HepG2 (cell line): ENCODE results near the gene SLC17A3. TPM values are rescaled to one million over a fixed set of nuclear protein-coding genes. Genes with fewer than 3 reads are reported as not detected.

ENCODE experiments used
- PAXIP1 ChIP-seq: sonication (generic); formaldehyde crosslinking; conservative IDR thresholded peaks from 2 replicates; pipeline ENCODE4 v1.4.0; 2020; ENCODE audit warnings: mild to moderate bottlenecking, missing genetic modification reagents, moderate library complexity
- SALL1 ChIP-seq: sonication (generic); formaldehyde crosslinking; IDR thresholded peaks from 2 replicates; pipeline ENCODE4 v1.8.0; 2022; ENCODE audit warnings: mild to moderate bottlenecking, missing genetic modification reagents
- SOX5 ChIP-seq: IDR thresholded peaks from 2 replicates; pipeline ENCODE4 v1.6.1; 2016; ENCODE audit warnings: borderline replicate concordance
- TCF7 ChIP-seq: sonication (generic); IDR thresholded peaks from 2 replicates; pipeline ENCODE4 v1.6.1; 2016; ENCODE audit warnings: antibody characterized with exemption, low read depth
- ZNF331 ChIP-seq: sonication (generic); formaldehyde crosslinking; IDR thresholded peaks from 2 replicates; pipeline ENCODE4 v1.4.0; 2020; ENCODE audit warnings: missing genetic modification reagents
- ZNF672 ChIP-seq: sonication (generic); formaldehyde crosslinking; IDR thresholded peaks from 2 replicates; pipeline ENCODE4 v1.8.1; 2022; ENCODE audit warnings: missing genetic modification reagents
- polyA plus RNA-seq, 8 experiments: library from polyadenylated mRNA; depleted of rRNA in 3 of 8; stranded (reverse) in 7 of 8; unstranded in 1 of 8; fragments of >200 nt; fragmentation: Illumina TruSeq in 4 of 8; extraction: Trizol in 4 of 8; gene quantifications; 2 replicates each; pipeline versions ENCODE4 v1.2.1 to v1.2.3, GENCODE V29; 2011 to 2016; ENCODE audit warnings: low read depth in 4 of 8, missing spikeins in 1 of 8, mixed read lengths in 1 of 8; ENCODE audit not compliant: insufficient read depth in 1 of 8
- total RNA-seq, 5 experiments: library from RNA; depleted of rRNA; stranded (reverse); fragments of >200 nt; fragmentation: Illumina TruSeq; extraction: Trizol; gene quantifications; 2 replicates each; pipeline ENCODE4 v1.2.3, GENCODE V29; 2016; ENCODE audit warnings: low read depth in 1 of 5
- TF ChIP-seq, protein P1 (sequence below), 2 experiments: sonication (generic) in 1 of 2; formaldehyde crosslinking in 1 of 2; IDR thresholded peaks; 2 replicates each; pipeline versions ENCODE4 v1.6.1 to v1.9.0; 2014 to 2022; ENCODE audit warnings: antibody characterized with exemption in 1 of 2, borderline replicate concordance in 1 of 2, inconsistent platforms in 1 of 2, low read depth in 1 of 2, missing genetic modification reagents in 1 of 2
- TF ChIP-seq, protein P2 (sequence below): IDR thresholded peaks from 2 replicates; pipeline ENCODE4 v1.4.0; 2020; ENCODE audit warnings: mild to moderate bottlenecking, missing genetic modification reagents
- TF ChIP-seq, protein P3 (sequence below), 2 experiments: sonication (generic) in 1 of 2; formaldehyde crosslinking in 1 of 2; IDR thresholded peaks; 2 replicates each; pipeline versions ENCODE4 v1.4.0 to v1.6.1; 2016 to 2020; ENCODE audit warnings: borderline replicate concordance in 1 of 2, low read depth in 1 of 2, mild to moderate bottlenecking in 1 of 2, missing genetic modification reagents in 1 of 2

Gene SLC17A3
- total and polyA plus RNA-seq, 2 of the 13 experiments (the other 11 are each of a cell fraction or from before 2014, with no cell fraction given): 0.09 to 0.11 TPM

DNA sequence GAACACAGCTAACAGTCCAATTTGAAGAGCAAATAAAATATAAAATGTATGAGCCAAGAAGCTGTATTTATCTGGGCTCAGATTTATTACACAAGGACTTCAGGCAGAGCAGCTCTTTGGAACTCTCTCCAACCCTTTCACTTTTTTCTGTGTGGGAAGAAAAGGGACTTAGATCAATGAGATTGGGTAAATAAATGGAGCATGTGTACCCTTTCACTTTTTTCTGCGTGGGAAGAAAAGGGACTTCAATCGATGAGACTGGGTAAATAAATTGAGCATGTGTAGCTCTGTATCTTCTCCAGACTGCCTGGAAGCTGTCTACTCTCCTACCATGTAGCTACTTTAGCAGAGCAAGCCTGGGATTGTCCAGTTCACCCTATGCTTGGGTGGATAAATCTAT lies 10.7 kb downstream of the SLC17A3 start (continued):
- TF ChIP-seq, protein P1, sequence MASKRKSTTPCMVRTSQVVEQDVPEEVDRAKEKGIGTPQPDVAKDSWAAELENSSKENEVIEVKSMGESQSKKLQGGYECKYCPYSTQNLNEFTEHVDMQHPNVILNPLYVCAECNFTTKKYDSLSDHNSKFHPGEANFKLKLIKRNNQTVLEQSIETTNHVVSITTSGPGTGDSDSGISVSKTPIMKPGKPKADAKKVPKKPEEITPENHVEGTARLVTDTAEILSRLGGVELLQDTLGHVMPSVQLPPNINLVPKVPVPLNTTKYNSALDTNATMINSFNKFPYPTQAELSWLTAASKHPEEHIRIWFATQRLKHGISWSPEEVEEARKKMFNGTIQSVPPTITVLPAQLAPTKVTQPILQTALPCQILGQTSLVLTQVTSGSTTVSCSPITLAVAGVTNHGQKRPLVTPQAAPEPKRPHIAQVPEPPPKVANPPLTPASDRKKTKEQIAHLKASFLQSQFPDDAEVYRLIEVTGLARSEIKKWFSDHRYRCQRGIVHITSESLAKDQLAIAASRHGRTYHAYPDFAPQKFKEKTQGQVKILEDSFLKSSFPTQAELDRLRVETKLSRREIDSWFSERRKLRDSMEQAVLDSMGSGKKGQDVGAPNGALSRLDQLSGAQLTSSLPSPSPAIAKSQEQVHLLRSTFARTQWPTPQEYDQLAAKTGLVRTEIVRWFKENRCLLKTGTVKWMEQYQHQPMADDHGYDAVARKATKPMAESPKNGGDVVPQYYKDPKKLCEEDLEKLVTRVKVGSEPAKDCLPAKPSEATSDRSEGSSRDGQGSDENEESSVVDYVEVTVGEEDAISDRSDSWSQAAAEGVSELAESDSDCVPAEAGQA (IDR thresholded peaks at IDR 0.05; ENCODE audit: low read depth): no peak
- TF ChIP-seq, protein P1 (CRISPR knock-in tag; IDR thresholded peaks at IDR 0.05; ENCODE audit: borderline replicate concordance): 0 out of 2 replicates have a peak, but pooled peaks have one; percentile 48
- TF ChIP-seq SOX5 (CRISPR knock-in tag) (peak; percentile 35; the same call in 1 of the 2 replicates), ZNF672 (CRISPR knock-in tag) (no peak), ZNF331 (CRISPR knock-in tag) (0 out of 2 replicates have a peak, but pooled peaks have one; percentile 41), PAXIP1 (peak; percentile 86), TCF7 (peak; percentile 60), SALL1 (CRISPR knock-in tag) (peak; percentile 46; the same call in 1 of the 2 replicates)
- TF ChIP-seq, protein P2, sequence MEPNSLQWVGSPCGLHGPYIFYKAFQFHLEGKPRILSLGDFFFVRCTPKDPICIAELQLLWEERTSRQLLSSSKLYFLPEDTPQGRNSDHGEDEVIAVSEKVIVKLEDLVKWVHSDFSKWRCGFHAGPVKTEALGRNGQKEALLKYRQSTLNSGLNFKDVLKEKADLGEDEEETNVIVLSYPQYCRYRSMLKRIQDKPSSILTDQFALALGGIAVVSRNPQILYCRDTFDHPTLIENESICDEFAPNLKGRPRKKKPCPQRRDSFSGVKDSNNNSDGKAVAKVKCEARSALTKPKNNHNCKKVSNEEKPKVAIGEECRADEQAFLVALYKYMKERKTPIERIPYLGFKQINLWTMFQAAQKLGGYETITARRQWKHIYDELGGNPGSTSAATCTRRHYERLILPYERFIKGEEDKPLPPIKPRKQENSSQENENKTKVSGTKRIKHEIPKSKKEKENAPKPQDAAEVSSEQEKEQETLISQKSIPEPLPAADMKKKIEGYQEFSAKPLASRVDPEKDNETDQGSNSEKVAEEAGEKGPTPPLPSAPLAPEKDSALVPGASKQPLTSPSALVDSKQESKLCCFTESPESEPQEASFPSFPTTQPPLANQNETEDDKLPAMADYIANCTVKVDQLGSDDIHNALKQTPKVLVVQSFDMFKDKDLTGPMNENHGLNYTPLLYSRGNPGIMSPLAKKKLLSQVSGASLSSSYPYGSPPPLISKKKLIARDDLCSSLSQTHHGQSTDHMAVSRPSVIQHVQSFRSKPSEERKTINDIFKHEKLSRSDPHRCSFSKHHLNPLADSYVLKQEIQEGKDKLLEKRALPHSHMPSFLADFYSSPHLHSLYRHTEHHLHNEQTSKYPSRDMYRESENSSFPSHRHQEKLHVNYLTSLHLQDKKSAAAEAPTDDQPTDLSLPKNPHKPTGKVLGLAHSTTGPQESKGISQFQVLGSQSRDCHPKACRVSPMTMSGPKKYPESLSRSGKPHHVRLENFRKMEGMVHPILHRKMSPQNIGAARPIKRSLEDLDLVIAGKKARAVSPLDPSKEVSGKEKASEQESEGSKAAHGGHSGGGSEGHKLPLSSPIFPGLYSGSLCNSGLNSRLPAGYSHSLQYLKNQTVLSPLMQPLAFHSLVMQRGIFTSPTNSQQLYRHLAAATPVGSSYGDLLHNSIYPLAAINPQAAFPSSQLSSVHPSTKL (CRISPR knock-in tag): peak; percentile 71
- TF ChIP-seq, protein P3, sequence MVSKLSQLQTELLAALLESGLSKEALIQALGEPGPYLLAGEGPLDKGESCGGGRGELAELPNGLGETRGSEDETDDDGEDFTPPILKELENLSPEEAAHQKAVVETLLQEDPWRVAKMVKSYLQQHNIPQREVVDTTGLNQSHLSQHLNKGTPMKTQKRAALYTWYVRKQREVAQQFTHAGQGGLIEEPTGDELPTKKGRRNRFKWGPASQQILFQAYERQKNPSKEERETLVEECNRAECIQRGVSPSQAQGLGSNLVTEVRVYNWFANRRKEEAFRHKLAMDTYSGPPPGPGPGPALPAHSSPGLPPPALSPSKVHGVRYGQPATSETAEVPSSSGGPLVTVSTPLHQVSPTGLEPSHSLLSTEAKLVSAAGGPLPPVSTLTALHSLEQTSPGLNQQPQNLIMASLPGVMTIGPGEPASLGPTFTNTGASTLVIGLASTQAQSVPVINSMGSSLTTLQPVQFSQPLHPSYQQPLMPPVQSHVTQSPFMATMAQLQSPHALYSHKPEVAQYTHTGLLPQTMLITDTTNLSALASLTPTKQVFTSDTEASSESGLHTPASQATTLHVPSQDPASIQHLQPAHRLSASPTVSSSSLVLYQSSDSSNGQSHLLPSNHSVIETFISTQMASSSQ (IDR thresholded peaks at IDR 0.05; ENCODE audit: low read depth): peak; percentile 49; the same call in 1 of the 2 replicates
- TF ChIP-seq, protein P3 (CRISPR knock-in tag; IDR thresholded peaks at IDR 0.05; ENCODE audit: borderline replicate concordance): no peak
